ENCODE results near the gene RAD21L1. TPM values are rescaled to one million over a fixed set of nuclear protein-coding genes. Genes with fewer than 3 reads are reported as not detected.

The RAD21L1 gene
- total and polyA plus RNA-seq, 2 experiments from 2014 or later = not detected

DNA sequence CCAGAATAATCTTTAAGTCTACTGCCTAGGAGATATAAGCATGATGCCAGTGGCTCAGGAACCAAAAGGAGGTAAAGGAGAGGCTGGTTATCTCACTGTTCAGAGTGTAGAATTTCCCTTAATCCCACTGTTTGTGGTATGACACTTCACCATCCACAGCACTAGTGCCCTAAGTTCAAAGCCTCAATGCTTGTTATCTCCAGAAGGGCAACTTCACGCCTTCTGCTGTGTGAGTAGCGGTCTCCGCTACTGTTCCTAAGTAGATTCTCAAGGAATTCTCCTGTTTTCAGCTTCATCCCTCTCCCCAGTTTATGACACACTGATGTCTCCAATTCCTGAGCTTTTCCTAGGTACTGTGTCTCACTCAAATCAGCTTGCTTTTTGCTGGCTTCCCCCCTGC, 26.6 kb downstream of the RAD21L1 start:
- 35% methylated on average over 3 of the region's 3 CpGs for WGBS (ENCODE audit: low lambda C conversion rate, missing lambda C conversion rate)
- H3K4me1 ChIP-seq (ENCODE audit: insufficient read depth) = no peaks in the 10 kb centered on the region
- no peaks in the 10 kb centered on the region for H4K20me1 ChIP-seq (ENCODE audit: insufficient read depth, poor library complexity, severe bottlenecking)
- peaks cover 18% of the 10 kb centered on the region for H3K27me3 ChIP-seq
- no peaks in the 10 kb centered on the region for H3K9me2 ChIP-seq (replicated peaks; ENCODE audit: insufficient read depth)
- no peaks in the 10 kb centered on the region for H3K9me3 ChIP-seq (ENCODE audit: low read depth)
- DNase-seq (ENCODE audit: low spot score) = no peak
- no peaks in the 10 kb centered on the region for H3K79me2 ChIP-seq
- no peaks in the 10 kb centered on the region for H3K36me3 ChIP-seq (replicated peaks; ENCODE audit: insufficient read depth, low read depth)
- no peak overlapping the region for H3K27ac ChIP-seq
- no peak overlapping the region for H3K4me3 ChIP-seq
- no peak overlapping the region for H2AFZ ChIP-seq
- TF ChIP-seq, protein P1, sequence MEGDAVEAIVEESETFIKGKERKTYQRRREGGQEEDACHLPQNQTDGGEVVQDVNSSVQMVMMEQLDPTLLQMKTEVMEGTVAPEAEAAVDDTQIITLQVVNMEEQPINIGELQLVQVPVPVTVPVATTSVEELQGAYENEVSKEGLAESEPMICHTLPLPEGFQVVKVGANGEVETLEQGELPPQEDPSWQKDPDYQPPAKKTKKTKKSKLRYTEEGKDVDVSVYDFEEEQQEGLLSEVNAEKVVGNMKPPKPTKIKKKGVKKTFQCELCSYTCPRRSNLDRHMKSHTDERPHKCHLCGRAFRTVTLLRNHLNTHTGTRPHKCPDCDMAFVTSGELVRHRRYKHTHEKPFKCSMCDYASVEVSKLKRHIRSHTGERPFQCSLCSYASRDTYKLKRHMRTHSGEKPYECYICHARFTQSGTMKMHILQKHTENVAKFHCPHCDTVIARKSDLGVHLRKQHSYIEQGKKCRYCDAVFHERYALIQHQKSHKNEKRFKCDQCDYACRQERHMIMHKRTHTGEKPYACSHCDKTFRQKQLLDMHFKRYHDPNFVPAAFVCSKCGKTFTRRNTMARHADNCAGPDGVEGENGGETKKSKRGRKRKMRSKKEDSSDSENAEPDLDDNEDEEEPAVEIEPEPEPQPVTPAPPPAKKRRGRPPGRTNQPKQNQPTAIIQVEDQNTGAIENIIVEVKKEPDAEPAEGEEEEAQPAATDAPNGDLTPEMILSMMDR (IDR thresholded peaks at IDR 0.05; ENCODE audit: poor library complexity) = no peak
- TF ChIP-seq EZH2 (IDR thresholded peaks at IDR 0.05; ENCODE audit: borderline replicate concordance) = no peak
- no peak for TF ChIP-seq EZH2phosphoT487 (IDR thresholded peaks at IDR 0.05; ENCODE audit: low read depth, severe bottlenecking, unreplicated experiment)
- H3K4me2 ChIP-seq = no peak overlapping the region

DNA sequence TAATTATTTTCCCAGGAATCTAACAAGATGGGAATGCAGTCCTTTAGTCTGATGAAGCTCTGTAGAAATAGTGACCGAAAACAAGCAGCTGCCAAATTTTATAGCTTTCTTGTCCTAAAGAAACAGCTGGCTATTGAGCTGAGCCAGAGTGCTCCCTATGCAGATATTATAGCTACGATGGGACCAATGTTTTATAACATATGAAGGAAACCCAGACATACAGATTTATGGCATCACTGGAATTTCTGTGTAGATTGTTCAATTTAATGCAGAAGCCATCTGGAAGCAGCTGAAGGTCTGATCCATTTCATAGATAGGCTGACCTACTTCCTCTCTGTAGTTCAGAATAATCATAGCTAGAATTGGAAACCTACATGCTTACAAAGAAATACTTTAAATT, 28.4 kb downstream of the RAD21L1 start:
- WGBS (ENCODE audit: low lambda C conversion rate, missing lambda C conversion rate) = 57% methylated on average over 2 of the region's 2 CpGs
- Histone ChIP-seq H3K4me3 (no peak overlapping the region), H3K9me2 (replicated peaks; ENCODE audit: insufficient read depth) (no peaks in the 10 kb centered on the region), H3K79me2 (no peaks in the 10 kb centered on the region), H3K4me1 (ENCODE audit: insufficient read depth) (no peaks in the 10 kb centered on the region), H3K36me3 (replicated peaks; ENCODE audit: insufficient read depth, low read depth) (no peaks in the 10 kb centered on the region), H3K4me2 (no peak overlapping the region), H4K20me1 (ENCODE audit: insufficient read depth, poor library complexity, severe bottlenecking) (no peaks in the 10 kb centered on the region), H3K27me3 (peaks cover 24% of the 10 kb centered on the region), H3K9me3 (ENCODE audit: low read depth) (no peaks in the 10 kb centered on the region), H3K27ac (no peak overlapping the region), H2AFZ (no peak overlapping the region)
- TF ChIP-seq EZH2 (IDR thresholded peaks at IDR 0.05; ENCODE audit: borderline replicate concordance) (no peak), EZH2phosphoT487 (IDR thresholded peaks at IDR 0.05; ENCODE audit: low read depth, severe bottlenecking, unreplicated experiment) (no peak)
- TF ChIP-seq, protein P1 (IDR thresholded peaks at IDR 0.05; ENCODE audit: poor library complexity) = no peak
- no peak for DNase-seq (ENCODE audit: low spot score)

DNA sequence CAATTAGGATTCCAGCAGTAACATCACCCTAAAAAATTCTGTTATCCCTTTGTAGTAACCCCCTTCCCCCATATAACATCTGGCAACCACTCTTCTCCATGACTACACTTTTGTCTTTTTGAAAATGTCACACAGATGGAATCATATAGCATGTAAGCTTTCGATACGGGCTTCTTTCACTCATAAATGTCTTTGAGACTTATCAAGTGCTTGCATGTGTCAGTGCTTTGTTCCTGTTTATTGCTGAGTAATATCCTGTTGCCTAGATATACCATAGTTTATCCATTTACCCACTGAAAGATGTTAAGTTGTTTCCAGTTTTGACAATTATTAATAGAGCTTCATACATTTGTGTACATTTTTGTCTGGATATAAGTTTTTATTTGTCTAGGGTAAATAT, 29.8 kb downstream of the RAD21L1 start:
- TF ChIP-seq EZH2phosphoT487 (IDR thresholded peaks at IDR 0.05; ENCODE audit: low read depth, severe bottlenecking, unreplicated experiment) = no peak
- TF ChIP-seq EZH2 (IDR thresholded peaks at IDR 0.05; ENCODE audit: borderline replicate concordance) = no peak
- TF ChIP-seq, protein P1 (IDR thresholded peaks at IDR 0.05; ENCODE audit: poor library complexity) = no peak

DNA sequence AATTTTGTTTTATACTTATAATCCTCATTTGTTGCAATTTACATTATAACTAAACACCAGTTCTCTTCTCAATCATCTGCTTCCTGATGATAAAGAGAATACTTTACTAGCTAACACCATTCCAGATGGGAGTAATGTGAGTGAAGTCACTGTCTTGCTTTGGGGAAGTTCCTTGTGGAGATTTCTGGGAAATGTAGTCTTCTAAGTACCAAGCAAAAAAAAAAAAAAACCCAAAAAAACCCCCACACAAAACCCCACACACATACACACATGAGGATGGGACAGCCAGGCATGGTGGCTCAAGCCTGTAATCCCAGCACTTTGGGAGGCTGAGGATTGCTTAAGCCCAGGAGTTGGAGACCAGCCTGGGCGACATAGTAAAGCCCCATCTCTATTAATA, 38.0 kb downstream of the RAD21L1 start:
- H3K9me3 ChIP-seq (ENCODE audit: low read depth) = no peaks in the 10 kb centered on the region
- DNase-seq (ENCODE audit: low spot score) = no peak
- H2AFZ ChIP-seq = no peak overlapping the region
- WGBS (ENCODE audit: low lambda C conversion rate, missing lambda C conversion rate) = 91% methylated on average over 1 of the region's 1 CpG
- TF ChIP-seq EZH2 (IDR thresholded peaks at IDR 0.05; ENCODE audit: borderline replicate concordance) = no peak
- TF ChIP-seq, protein P1 (IDR thresholded peaks at IDR 0.05; ENCODE audit: poor library complexity) = no peak
- TF ChIP-seq EZH2phosphoT487 (IDR thresholded peaks at IDR 0.05; ENCODE audit: low read depth, severe bottlenecking, unreplicated experiment) = no peak
- H3K4me1 ChIP-seq (ENCODE audit: insufficient read depth) = peaks cover 7% of the 10 kb centered on the region
- no peaks in the 10 kb centered on the region for H3K79me2 ChIP-seq
- no peaks in the 10 kb centered on the region for H3K36me3 ChIP-seq (replicated peaks; ENCODE audit: insufficient read depth, low read depth)
- H3K27me3 ChIP-seq = peaks cover 9% of the 10 kb centered on the region
- no peak overlapping the region for H3K27ac ChIP-seq
- no peaks in the 10 kb centered on the region for H4K20me1 ChIP-seq (ENCODE audit: insufficient read depth, poor library complexity, severe bottlenecking)
- no peak overlapping the region for H3K4me3 ChIP-seq
- H3K4me2 ChIP-seq = no peak overlapping the region
- H3K9me2 ChIP-seq (replicated peaks; ENCODE audit: insufficient read depth) = no peaks in the 10 kb centered on the region

More for the DNA sequence above, 29.8 kb downstream of the RAD21L1 start:
- H3K4me1 ChIP-seq (ENCODE audit: insufficient read depth) = no peaks in the 10 kb centered on the region
- no peak for DNase-seq (ENCODE audit: low spot score)
- no peaks in the 10 kb centered on the region for H3K79me2 ChIP-seq
- no peak overlapping the region for H2AFZ ChIP-seq
- no peak overlapping the region for H3K4me3 ChIP-seq
- H3K4me2 ChIP-seq = no peak overlapping the region
- no peaks in the 10 kb centered on the region for H3K9me2 ChIP-seq (replicated peaks; ENCODE audit: insufficient read depth)
- H3K36me3 ChIP-seq (replicated peaks; ENCODE audit: insufficient read depth, low read depth) = no peaks in the 10 kb centered on the region
- H4K20me1 ChIP-seq (ENCODE audit: insufficient read depth, poor library complexity, severe bottlenecking) = no peaks in the 10 kb centered on the region
- H3K27me3 ChIP-seq = peaks cover 29% of the 10 kb centered on the region
- H3K9me3 ChIP-seq (ENCODE audit: low read depth) = no peaks in the 10 kb centered on the region
- WGBS (ENCODE audit: low lambda C conversion rate, missing lambda C conversion rate) = 78% methylated on average over 2 of the region's 2 CpGs
- no peak overlapping the region for H3K27ac ChIP-seq
